ENCODE measurements around the gene PRKCQ. TPM values are rescaled to one million over a fixed set of nuclear protein-coding genes. Genes with fewer than 3 reads are reported as not detected.

Gene PRKCQ
- total and polyA plus RNA-seq, 2 of the 4 experiments (the other 2 are of a cell fraction): under 0.01 to 0.03 TPM

- Histone ChIP-seq H3K9me3 (ENCODE audit: control insufficient read depth, insufficient read depth, low read length) (no peaks in the 10 kb centered on the region), H4K91ac (ENCODE audit: insufficient read depth, low read depth, low read length) (no peak overlapping the region), H3K4me2 (ENCODE audit: low read depth, low read length) (no peak overlapping the region), H2AFZ (replicated peaks; ENCODE audit: low read length, poor library complexity) (no peak overlapping the region), H4K5ac (ENCODE audit: low read depth, low read length) (no peak overlapping the region), H3K56ac (ENCODE audit: extremely low read depth, insufficient read depth, low read length) (no peak overlapping the region), H3K14ac (replicated peaks; ENCODE audit: low read depth, low read length) (no peak overlapping the region), H3K9me1 (ENCODE audit: insufficient read depth, low read length) (no peaks in the 10 kb centered on the region), H3K27ac (ENCODE audit: insufficient read depth, low read length) (no peak overlapping the region), H3K4me3 (ENCODE audit: insufficient read depth, low read depth, low read length) (no peak overlapping the region), H3K79me1 (ENCODE audit: low read depth in 1 of 2, low read length in 2 of 2) (no peaks in the 10 kb centered on the region), H2AK9ac (replicated peaks; ENCODE audit: low read depth, low read length, poor library complexity) (no peak overlapping the region), H3K4me1 (ENCODE audit: control insufficient read depth, insufficient read depth, low read length) (no peaks in the 10 kb centered on the region), H2AK5ac (ENCODE audit: low read depth, low read length) (no peak overlapping the region), H3K18ac (ENCODE audit: low read depth, low read length) (no peak overlapping the region), H3K27me3 (ENCODE audit: control insufficient read depth, insufficient read depth, low read length) (no peaks in the 10 kb centered on the region), H2BK15ac (ENCODE audit: low read depth, low read length) (no peak overlapping the region), H3K36me3 (ENCODE audit: control insufficient read depth, insufficient read depth, low read length) (no peaks in the 10 kb centered on the region), H3K4ac (ENCODE audit: low read depth, low read length) (no peak overlapping the region), H2BK5ac (ENCODE audit: low read depth, low read length, poor library complexity, severe bottlenecking) (no peak overlapping the region), H2BK20ac (ENCODE audit: low read depth, low read length) (no peak overlapping the region), H4K20me1 (ENCODE audit: insufficient read depth, low read length) (no peaks in the 10 kb centered on the region), H3K23ac (ENCODE audit: low read depth, low read length) (no peak overlapping the region), H3K9ac (ENCODE audit: low read depth, low read length) (no peak overlapping the region), H4K8ac (ENCODE audit: low read depth in 2 of 2, low read length in 2 of 2) (no peak overlapping the region), H2BK120ac (ENCODE audit: low read depth, low read length) (no peak overlapping the region)
- BruUV-seq (replicated peaks): no TSS peak
- in situ Hi-C loops (cut with MboI; ENCODE audit: low sequenced_read_pairs) (no loop called here), dilution Hi-C loops (cut with HindIII; ENCODE audit: low sequenced_read_pairs, unreplicated experiment) (no loop called here), intact Hi-C loops (cut with micrococcal nuclease) (no loop called here)
- no peak for ATAC-seq (ENCODE audit: low read depth)
- no peak for TF ChIP-seq FOS (IDR thresholded peaks at IDR 0.05; ENCODE audit: low read depth, low read length)
- TF ChIP-seq BHLHE40 (IDR thresholded peaks at IDR 0.05; ENCODE audit: low read depth, low read length): no peak
- TF ChIP-seq MAZ (IDR thresholded peaks at IDR 0.05; ENCODE audit: borderline replicate concordance, low read depth, low read length): no peak
- TF ChIP-seq RCOR1 (IDR thresholded peaks at IDR 0.05; ENCODE audit: insufficient replicate concordance, low read length): no peak
- TF ChIP-seq SMC3 (IDR thresholded peaks at IDR 0.05; ENCODE audit: low read depth, low read length): no peak
- TF ChIP-seq USF2 (IDR thresholded peaks at IDR 0.05; ENCODE audit: low read depth, low read length): no peak
- TF ChIP-seq MAFK (IDR thresholded peaks at IDR 0.05; ENCODE audit: low read depth, low read length): no peak
- no peak for TF ChIP-seq CTCF (conservative IDR thresholded peaks at IDR 0.05; ENCODE audit: low read depth, low read length)
- TF ChIP-seq RAD21 (IDR thresholded peaks at IDR 0.05; ENCODE audit: low read length): no peak
- POLR2A ChIA-PET (ENCODE audit: unreplicated experiment): no interaction called here
- no peak for DNase-seq
- CTCF ChIA-PET: no interaction called here
- WGBS, 2 experiments (ENCODE audit: extremely low coverage in 2 of 2, insufficient read length in 1 of 2): 30% methylated on average over 4 of the region's 5 CpGs; no CpG with 5 or more reads in 1 of the 2 experiments
Measured at GRCh38 chr10:6622921-6623320, 42.8 kb upstream of the PRKCQ start.
